Thyroid gland (tissue), 4 donors: ENCODE measurements around the gene CWC22.

Source experiments
- POLR2A ChIP-seq, 2 donors: fragments of 450-650 bp; IDR thresholded peaks; one replicate each; pipeline ENCODE4 v1.6.1; 2017; ENCODE audit warnings: antibody characterized with exemption in 2 of 2, mild to moderate bottlenecking in 2 of 2, moderate library complexity in 1 of 2
- TF ChIP-seq, protein P1 (sequence below), 6 experiments: fragments of 200-600 bp in 3 of 6; fragments of 450-650 bp in 3 of 6; sonication (generic) in 3 of 6; IDR thresholded peaks; one replicate each; pipeline ENCODE4 v1.5.1; 2016 to 2019; ENCODE audit warnings: antibody characterized with exemption in 6 of 6, mild to moderate bottlenecking in 2 of 6, inconsistent platforms in 1 of 6, moderate library complexity in 1 of 6

DNA sequence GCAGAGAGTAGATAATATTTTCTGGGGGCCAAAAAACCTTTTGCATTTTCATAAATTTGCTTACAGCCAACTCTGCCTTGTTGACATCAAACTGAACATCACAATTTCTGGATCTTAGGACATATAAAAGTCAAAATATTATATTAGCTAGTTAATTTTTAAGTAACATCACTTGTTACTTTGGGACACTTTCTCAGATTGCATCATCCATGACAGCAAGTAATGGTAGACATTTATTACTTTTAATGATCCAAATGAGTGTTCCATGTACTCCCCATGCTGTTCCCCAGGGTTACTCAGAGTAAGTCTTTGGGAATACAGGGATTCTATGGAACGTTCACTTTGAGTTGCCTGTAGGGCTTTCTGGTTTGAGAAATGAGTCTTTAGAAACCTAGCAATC, 39.1 kb upstream of the CWC22 start:
- TF ChIP-seq, protein P1, sequence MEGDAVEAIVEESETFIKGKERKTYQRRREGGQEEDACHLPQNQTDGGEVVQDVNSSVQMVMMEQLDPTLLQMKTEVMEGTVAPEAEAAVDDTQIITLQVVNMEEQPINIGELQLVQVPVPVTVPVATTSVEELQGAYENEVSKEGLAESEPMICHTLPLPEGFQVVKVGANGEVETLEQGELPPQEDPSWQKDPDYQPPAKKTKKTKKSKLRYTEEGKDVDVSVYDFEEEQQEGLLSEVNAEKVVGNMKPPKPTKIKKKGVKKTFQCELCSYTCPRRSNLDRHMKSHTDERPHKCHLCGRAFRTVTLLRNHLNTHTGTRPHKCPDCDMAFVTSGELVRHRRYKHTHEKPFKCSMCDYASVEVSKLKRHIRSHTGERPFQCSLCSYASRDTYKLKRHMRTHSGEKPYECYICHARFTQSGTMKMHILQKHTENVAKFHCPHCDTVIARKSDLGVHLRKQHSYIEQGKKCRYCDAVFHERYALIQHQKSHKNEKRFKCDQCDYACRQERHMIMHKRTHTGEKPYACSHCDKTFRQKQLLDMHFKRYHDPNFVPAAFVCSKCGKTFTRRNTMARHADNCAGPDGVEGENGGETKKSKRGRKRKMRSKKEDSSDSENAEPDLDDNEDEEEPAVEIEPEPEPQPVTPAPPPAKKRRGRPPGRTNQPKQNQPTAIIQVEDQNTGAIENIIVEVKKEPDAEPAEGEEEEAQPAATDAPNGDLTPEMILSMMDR (IDR thresholded peaks at IDR 0.05): no peak
- TF ChIP-seq POLR2A (IDR thresholded peaks at IDR 0.05): no peak
